Measurements from ENCODE around the gene ADAMTSL5.
"Not testable (repeated sequence)": the region's sequence is repeated elsewhere in the genome, so short reads cannot be mapped to it uniquely, and the experiment has no call there.

The ADAMTSL5 gene

GRCh38 chr19:1528596-1529429 lies 16.0 kb upstream of the ADAMTSL5 start:
- DNase-seq, result no peak

GRCh38 chr19:1527650-1528309 lies 15.0 kb upstream of the ADAMTSL5 start:
- DNase-seq, result no peak

GRCh38 chr19:1526979-1527649 lies 14.3 kb upstream of the ADAMTSL5 start:
- DNase-seq, result no peak

GRCh38 chr19:1526066-1526778 lies 13.4 kb upstream of the ADAMTSL5 start:
- no peak for DNase-seq

GRCh38 chr19:1525343-1525742 lies 12.5 kb upstream of the ADAMTSL5 start:
- no peak for DNase-seq

GRCh38 chr19:1524972-1525325 lies 12.1 kb upstream of the ADAMTSL5 start:
- no peak for DNase-seq

DNA sequence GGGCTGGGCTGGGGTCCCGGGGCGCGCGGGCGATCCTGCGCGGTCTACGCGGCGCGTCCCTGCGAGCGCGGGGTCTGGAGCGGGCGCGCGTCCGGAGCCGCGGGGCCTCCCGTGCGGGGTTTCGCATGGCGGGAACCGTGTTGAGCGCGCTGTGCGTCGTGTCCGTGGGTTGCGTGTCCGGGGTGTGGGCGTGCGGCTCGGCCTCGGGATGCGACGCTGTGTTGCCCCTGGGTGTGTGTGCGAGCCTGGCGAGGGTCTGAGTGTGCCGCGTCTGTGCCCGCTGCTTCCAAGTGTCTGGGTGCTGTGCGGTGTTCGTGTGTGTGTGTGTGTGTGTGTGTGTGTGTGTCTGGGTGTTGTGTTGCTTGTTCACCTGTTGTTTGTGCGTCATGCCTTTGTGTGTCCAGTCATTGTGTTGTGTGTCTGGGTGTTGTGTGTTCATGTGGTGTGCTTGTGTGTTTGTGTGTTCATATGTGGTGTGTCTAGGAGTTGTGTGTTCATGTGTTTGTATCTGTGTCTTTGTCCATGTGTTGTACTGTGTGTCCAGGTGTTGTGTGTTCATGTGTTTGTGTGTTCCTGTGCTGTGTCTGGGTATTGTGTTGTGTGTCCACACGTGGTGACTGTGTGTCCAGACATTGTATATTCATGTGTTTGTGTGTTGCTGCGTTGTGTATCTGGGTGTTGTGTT lies 11.6 kb upstream of the ADAMTSL5 start:
- DNase-seq, result no peak

DNA sequence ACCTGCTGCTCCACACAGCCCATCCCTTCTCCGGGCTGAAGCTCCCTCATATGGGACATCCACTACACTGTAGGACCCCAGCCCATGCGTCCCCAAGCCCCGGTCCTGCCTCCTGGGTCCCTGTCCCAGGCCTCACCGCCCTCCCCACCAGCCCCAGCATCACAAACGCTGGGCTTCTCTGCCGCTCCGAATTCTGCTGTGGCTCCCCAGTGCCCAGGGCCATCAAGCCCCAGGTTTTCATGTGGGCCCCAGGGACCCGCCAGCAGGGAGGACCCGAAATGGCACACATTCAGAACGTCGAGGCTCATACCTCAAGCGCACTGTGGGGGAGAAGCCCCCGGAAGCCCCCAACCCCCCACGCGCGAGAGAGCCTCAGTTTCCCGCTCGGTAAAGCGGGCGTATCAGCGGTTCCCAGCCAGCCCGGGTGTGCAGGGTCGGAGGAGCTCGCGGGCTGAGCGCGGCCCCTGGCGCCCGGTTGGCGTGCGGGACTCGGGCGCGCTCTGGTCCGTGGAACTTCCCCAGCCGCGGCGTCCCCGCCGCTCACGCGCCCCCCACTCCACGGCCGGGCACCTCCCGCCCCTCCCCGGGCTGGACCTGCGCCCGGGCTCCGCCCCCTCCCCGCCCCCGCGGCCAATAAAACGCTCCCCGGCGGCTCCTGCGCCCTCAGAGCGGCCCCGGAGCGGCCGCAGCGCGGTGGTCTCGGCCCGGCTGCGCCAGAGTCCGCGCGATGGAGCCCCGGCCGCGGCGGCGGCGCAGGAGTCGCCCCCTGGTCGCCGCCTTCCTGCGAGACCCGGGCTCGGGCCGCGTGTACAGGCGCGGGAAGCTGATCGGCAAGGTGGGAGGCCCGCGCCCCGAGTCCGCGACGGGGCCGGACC lies 10.8 kb upstream of the ADAMTSL5 start, which contains the start of gene PLK5:
TSS of gene PLK5 (plus strand) at position 666 of the 875 bp plus-strand sequence. CDS start 2,920 bp downstream, outside the sequence.
- DNase-seq, result no peak

- DNase-seq, result no peak
Observed at GRCh38 chr19:1522838-1523237, 10.0 kb upstream of the ADAMTSL5 start.

DNA sequence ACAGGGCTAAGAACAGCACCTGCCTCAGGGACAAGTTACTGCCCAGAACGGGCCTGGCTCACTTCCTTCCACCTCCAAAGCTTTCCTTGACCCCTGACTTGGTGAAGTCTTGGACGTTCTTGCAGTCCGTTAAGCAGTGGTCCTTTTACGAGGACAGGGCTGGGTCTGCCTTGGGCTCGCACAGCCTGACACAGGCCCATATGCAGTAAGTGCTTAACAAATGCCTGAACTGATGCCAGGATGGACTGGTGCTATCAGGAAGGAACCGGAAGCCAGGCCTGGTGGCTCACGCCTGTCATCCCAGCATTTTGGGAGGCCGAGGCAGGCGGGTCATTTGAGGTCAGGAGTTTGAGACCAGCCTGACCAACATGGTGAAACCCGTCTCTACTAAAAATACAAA lies 9.2 kb upstream of the ADAMTSL5 start:
- DNase-seq, result no peak

DNA sequence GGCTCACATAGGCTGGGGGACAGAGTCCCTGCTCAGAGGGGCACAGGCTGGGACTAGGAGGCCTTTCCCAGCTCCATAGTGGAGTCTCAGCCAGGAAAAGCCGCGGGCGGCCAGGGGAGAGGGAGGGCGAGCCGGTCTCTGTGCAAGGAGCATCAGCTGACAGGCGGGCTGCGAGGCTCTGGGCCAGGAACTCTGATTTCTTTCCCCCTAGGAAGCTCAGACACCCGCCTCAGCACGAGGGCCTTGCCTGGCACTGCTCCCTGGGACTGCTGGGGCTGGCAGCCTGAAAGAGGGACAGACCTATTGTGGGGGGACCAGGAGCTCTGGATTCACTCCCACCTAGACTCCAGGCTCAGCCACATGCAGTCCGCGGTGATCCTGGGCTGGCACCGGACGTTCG lies 8.8 kb upstream of the ADAMTSL5 start:
- no peak for DNase-seq

DNA sequence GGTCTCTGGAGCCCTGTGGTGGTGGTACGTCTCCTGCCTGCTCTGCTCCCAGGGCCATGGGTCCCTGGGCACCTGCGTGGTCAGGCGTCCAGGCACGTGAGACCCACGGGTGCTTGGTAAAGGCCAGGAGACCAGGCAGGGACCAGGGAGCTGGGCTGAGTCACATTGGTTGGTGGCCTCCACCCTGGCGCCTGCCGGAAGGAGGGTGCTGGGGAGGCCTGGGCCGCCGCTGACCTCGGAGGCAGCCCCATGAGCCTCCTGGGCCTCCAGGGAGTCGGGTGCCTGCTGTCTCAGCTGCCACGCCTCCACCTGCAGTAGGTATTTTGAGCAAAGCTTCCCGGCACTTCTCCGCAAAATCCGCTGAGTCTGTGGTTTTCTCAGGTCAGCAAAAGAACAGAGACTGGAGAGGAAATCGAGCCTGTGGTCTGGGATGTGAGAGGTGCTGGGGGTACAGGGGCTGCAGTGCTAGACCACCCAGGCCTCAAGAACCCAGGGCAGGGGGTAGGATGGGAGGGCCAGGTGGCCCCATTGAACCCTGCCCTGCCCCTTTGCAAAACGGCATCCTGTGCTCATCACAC lies 7.5 kb upstream of the ADAMTSL5 start:
- DNase-seq, result no peak

DNA sequence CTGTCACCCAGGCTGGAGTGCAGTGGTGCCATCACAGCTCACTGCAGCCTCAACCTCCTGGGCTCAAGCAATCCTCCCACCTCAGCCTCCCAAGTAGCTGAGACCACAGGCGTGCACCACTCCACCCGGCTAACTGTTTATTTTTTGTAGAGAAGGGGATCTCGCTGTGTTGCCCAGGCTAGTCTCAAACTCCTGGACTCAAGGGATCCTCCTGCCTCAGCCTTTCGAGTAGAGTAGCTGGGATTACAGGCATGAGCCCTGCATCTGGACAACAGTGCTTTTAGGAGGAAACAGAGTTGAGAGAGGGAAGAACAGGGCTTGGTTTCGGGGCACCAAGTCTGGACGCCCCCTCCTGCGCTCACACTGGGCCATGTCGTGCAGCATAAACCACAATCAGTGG lies 7.0 kb upstream of the ADAMTSL5 start:
- not testable (repeated sequence) for DNase-seq

DNA sequence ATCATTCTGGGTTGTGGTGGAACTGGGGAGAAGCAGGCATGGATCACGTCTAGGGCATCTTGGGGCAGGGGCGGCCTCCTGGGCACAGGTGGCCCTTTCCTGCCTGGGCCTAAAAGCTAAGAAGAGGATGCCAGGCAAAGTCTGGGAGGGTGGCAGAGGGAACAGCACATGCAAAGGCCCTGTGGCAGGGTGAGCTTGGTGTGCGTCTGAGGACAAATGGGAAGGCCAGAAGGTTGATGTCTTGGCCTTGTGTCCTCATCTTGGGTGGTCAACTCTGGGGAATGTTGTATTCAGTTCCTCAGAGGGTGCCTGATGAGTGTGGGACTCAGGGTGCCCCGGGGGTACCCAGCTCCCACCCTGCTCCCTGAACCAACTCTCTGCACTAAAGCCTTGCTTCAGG lies 5.7 kb upstream of the ADAMTSL5 start:
- no peak for DNase-seq

GRCh38 chr19:1516395-1516753 lies 3.6 kb upstream of the ADAMTSL5 start:
- no peak for DNase-seq

DNA sequence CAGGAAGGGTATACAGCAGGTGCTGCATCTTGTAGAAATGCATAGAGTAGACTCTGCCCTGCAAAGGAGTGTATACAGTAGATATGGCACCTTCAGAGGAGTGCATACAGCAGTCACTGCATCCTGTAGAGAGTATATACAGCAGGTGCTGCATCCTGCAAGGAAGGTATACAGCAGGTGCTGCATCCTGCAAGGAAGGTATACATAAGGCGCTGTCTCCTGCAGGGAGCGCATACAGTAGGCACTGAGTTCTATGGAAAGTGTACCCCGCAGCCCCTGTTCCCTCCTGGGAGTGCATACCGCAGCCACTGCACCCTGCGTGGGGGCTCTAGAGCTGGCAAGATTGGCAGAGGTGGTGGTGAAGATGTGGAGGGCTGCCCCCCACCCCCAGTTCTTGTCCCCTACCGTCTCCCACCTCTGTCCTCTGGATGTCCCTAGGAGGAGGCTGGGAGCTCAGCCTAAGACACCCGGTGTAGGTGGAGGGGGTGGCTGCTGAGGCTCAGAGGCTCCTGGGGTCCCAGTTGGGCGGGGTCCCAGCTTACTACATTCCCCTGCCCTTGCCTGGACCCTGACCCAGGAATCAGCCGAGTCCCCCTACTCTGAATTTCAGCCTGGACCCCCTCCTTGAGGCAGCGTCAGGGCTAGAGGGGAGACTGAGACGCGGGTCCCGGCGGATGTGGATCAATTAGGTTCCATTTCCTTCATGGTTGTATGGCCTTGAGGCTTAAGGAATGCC lies 2.3 kb upstream of the ADAMTSL5 start:
- no peak for DNase-seq

GRCh38 chr19:1514295-1514661 lies 1.5 kb upstream of the ADAMTSL5 start:
- DNase-seq, result no peak

- DNase-seq, result peak; percentile 37
Observed at GRCh38 chr19:1513499-1514294, 878 bp upstream of the ADAMTSL5 start.
